Astrocyte (in vitro differentiated cells and primary cell): ENCODE data around the gene DYNC1I1. TPM values are rescaled to one million over a fixed set of nuclear protein-coding genes. Genes with fewer than 3 reads are reported as not detected.

Source experiments
- DNase-seq: peaks from one replicate; pipeline ENCODE4 v3.0.0-alpha.2; 2010; ENCODE audit warnings: low read depth
- FAIRE-seq: peaks from 2 replicates; lab custom pipeline; 2011; peaks lifted over from hg19 to GRCh38; lab: Jason Lieb, UNC
- H2AFZ ChIP-seq: 2 replicates; pipeline ENCODE4 v1.6.0; 2012; ENCODE audit warnings: low read depth, low read length, inconsistent platforms
- H3K27ac ChIP-seq: 2 replicates; pipeline ENCODE4 v1.5.1; 2011; ENCODE audit warnings: low read depth, low read length, inconsistent platforms
- H3K27me3 ChIP-seq: 2 replicates; pipeline ENCODE4 v1.6.0; 2011; ENCODE audit warnings: low read length, inconsistent platforms; ENCODE audit not compliant: insufficient read depth
- H3K36me3 ChIP-seq: 2 replicates; pipeline ENCODE4 v1.5.1; 2011; ENCODE audit warnings: low read length, inconsistent platforms; ENCODE audit not compliant: insufficient read depth
- H3K4me1 ChIP-seq: 2 replicates; pipeline ENCODE4 v1.5.1; 2011; ENCODE audit warnings: low read length, inconsistent platforms; ENCODE audit not compliant: insufficient read depth
- H3K4me2 ChIP-seq: 2 replicates; pipeline ENCODE4 v1.6.0; 2012; ENCODE audit warnings: low read length, inconsistent platforms
- H3K4me3 ChIP-seq: 2 replicates; pipeline ENCODE4 v1.5.1; 2011; ENCODE audit warnings: low read depth, mild to moderate bottlenecking, low read length, inconsistent platforms; ENCODE audit not compliant: insufficient read depth
- H3K79me2 ChIP-seq: 2 replicates; pipeline ENCODE4 v1.6.0; 2012; ENCODE audit warnings: mild to moderate bottlenecking, low read length, inconsistent platforms; ENCODE audit not compliant: insufficient read depth
- H3K9ac ChIP-seq: 2 replicates; pipeline ENCODE4 v1.6.0; 2012; ENCODE audit warnings: mild to moderate bottlenecking, low read length, inconsistent platforms
- H3K9me3 ChIP-seq: 2 replicates; pipeline ENCODE4 v1.5.1; 2012; ENCODE audit warnings: low read depth, mild to moderate bottlenecking, low read length, inconsistent platforms; ENCODE audit not compliant: insufficient read depth
- H4K20me1 ChIP-seq: 2 replicates; pipeline ENCODE4 v1.6.0; 2012; ENCODE audit warnings: low read length, inconsistent platforms; ENCODE audit not compliant: insufficient read depth
- H3K27ac Mint-ChIP-seq: one replicate; pipeline ENCODE4 v1.8.0; 2021; ENCODE audit warnings: mild to moderate bottlenecking, mixed read lengths; ENCODE audit not compliant: unreplicated experiment
- H3K27me3 Mint-ChIP-seq: one replicate; pipeline ENCODE4 v1.8.0; 2021; ENCODE audit warnings: low read depth, mixed read lengths; ENCODE audit not compliant: unreplicated experiment
- H3K36me3 Mint-ChIP-seq: one replicate; pipeline ENCODE4 v1.8.0; 2021; ENCODE audit warnings: low read depth, mixed read lengths; ENCODE audit not compliant: unreplicated experiment
- H3K4me1 Mint-ChIP-seq: one replicate; pipeline ENCODE4 v1.8.0; 2021; ENCODE audit warnings: low read depth, mixed read lengths; ENCODE audit not compliant: unreplicated experiment
- H3K4me3 Mint-ChIP-seq: one replicate; pipeline ENCODE4 v1.8.0; 2021; ENCODE audit warnings: mild to moderate bottlenecking, moderate library complexity, mixed read lengths; ENCODE audit not compliant: unreplicated experiment
- H3K9me3 Mint-ChIP-seq: one replicate; pipeline ENCODE4 v1.8.0; 2021; ENCODE audit warnings: mild to moderate bottlenecking, mixed read lengths; ENCODE audit not compliant: unreplicated experiment
- CTCF ChIP-seq: IDR thresholded peaks from 2 replicates; pipeline ENCODE4 v1.5.1; 2011; ENCODE audit warnings: low read depth, mild to moderate bottlenecking, inconsistent platforms, low read length, moderate library complexity; ENCODE audit not compliant: insufficient read depth
- EZH2 ChIP-seq: IDR thresholded peaks from 2 replicates; pipeline ENCODE4 v1.6.1; 2012; ENCODE audit warnings: mild to moderate bottlenecking, low read length, inconsistent platforms; ENCODE audit not compliant: insufficient read depth
- total RNA-seq: library from RNA; stranded (reverse); gene quantifications from 2 replicates; pipeline ENCODE4 v1.2.1, GENCODE V29; 2021

Gene DYNC1I1
- total RNA-seq, 1 donor from 2014 or later = 3.2 TPM

DNA sequence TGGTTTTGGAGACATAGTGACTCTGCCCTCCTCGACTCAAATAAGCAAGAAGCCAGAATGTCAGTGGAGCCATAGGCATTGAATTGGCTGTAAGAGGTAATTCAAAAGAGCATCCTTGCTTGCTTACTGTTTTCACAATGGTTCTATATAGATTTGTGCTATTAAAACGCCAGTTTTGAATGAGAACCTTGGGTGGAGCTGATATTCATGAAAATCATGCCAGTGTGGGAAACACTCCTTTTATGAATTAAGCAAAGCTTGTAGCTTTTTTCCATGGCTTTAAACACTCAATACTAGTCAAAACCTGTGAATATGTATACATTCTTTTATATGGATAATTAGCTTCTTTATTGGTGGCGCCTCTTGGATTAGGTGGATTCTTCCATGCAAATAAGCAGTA, 297.0 kb downstream of the DYNC1I1 start:
- TF ChIP-seq EZH2 (no peak), CTCF (no peak)
- H3K4me1 ChIP-seq = no peaks in the 10 kb centered on the region
- no peaks in the 10 kb centered on the region for H3K9me3 ChIP-seq
- no peak for FAIRE-seq
- no peaks in the 10 kb centered on the region for H3K36me3 Mint-ChIP-seq
- H3K27ac ChIP-seq = no peak overlapping the region
- peaks cover 15% of the 10 kb centered on the region for H3K4me1 Mint-ChIP-seq
- DNase-seq = no peak
- no peak overlapping the region for H3K4me2 ChIP-seq
- H3K27me3 ChIP-seq = no peaks in the 10 kb centered on the region
- H3K9me3 Mint-ChIP-seq = no peaks in the 10 kb centered on the region
- H2AFZ ChIP-seq = no peak overlapping the region
- no peaks in the 10 kb centered on the region for H3K79me2 ChIP-seq
- H3K4me3 Mint-ChIP-seq = no peak overlapping the region
- no peaks in the 10 kb centered on the region for H3K36me3 ChIP-seq
- H3K4me3 ChIP-seq = no peak overlapping the region
- peaks cover 3% of the 10 kb centered on the region for H3K27me3 Mint-ChIP-seq
- no peaks in the 10 kb centered on the region for H4K20me1 ChIP-seq
- no peak overlapping the region for H3K27ac Mint-ChIP-seq
- no peak overlapping the region for H3K9ac ChIP-seq

DNA sequence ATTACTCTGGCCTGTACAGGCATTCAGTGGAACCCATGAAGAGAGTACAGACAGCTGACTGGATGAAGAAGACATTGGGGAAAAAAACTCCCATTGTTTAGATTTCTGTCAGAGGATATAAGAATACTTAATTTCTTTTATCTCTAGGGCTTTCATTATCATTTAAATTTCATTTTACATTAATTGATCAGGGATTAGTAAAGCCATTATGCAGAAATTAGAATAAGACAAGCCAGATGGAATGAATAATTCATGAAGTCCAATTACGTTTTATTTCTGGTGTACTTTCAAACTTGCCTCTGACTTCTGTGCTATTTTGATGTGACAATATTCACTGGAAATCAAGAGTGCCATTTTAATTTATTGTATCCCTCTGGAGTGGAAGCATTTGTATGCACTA, 302.5 kb downstream of the DYNC1I1 start:
- Histone ChIP-seq H3K79me2 (no peaks in the 10 kb centered on the region), H3K9me3 (no peaks in the 10 kb centered on the region), H3K36me3 (no peaks in the 10 kb centered on the region), H3K4me3 (no peak overlapping the region), H2AFZ (no peak overlapping the region), H4K20me1 (no peaks in the 10 kb centered on the region), H3K27ac (no peak overlapping the region), H3K27me3 (peaks cover 5% of the 10 kb centered on the region), H3K9ac (no peak overlapping the region), H3K4me1 (peaks cover 6% of the 10 kb centered on the region), H3K4me2 (no peak overlapping the region)
- Mint-ChIP-seq H3K4me1 (no peaks in the 10 kb centered on the region), H3K36me3 (no peaks in the 10 kb centered on the region), H3K4me3 (no peak overlapping the region), H3K9me3 (no peaks in the 10 kb centered on the region), H3K27me3 (peaks cover 4% of the 10 kb centered on the region), H3K27ac (no peak overlapping the region)
- TF ChIP-seq CTCF (no peak), EZH2 (no peak)
- FAIRE-seq (no peak), DNase-seq (no peak)

GRCh38 chr7:96075510-96076349, 303.4 kb downstream of the DYNC1I1 start:
- Histone ChIP-seq H3K4me2 (peak overlapping the region; percentile 99), H3K4me1 (peaks cover 6% of the 10 kb centered on the region), H3K27ac (no peak overlapping the region), H3K79me2 (no peaks in the 10 kb centered on the region), H3K9ac (peak overlapping the region; percentile 73), H3K36me3 (no peaks in the 10 kb centered on the region), H2AFZ (peak overlapping the region; percentile 95), H3K4me3 (peak overlapping the region; percentile 81), H3K9me3 (no peaks in the 10 kb centered on the region), H3K27me3 (peaks cover 5% of the 10 kb centered on the region), H4K20me1 (no peaks in the 10 kb centered on the region)
- DNase-seq = peak; percentile 16
- TF ChIP-seq EZH2 (no peak), CTCF (peak; percentile 83)
- peaks cover 4% of the 10 kb centered on the region for H3K27me3 Mint-ChIP-seq
- H3K4me1 Mint-ChIP-seq = no peaks in the 10 kb centered on the region
- peak overlapping the region; percentile 94 for H3K4me3 Mint-ChIP-seq
- no peaks in the 10 kb centered on the region for H3K36me3 Mint-ChIP-seq
- H3K9me3 Mint-ChIP-seq = no peaks in the 10 kb centered on the region
- FAIRE-seq = no peak
- H3K27ac Mint-ChIP-seq = no peak overlapping the region
